Measurements from ENCODE around the gene PPCDC.
A peak's percentile ranks its signal among the peaks of the same experiment; 100 is the strongest.
"Not testable (repeated sequence)": the region's sequence is repeated elsewhere in the genome, so short reads cannot be mapped to it uniquely, and the experiment has no call there.

PPCDC gene

DNA sequence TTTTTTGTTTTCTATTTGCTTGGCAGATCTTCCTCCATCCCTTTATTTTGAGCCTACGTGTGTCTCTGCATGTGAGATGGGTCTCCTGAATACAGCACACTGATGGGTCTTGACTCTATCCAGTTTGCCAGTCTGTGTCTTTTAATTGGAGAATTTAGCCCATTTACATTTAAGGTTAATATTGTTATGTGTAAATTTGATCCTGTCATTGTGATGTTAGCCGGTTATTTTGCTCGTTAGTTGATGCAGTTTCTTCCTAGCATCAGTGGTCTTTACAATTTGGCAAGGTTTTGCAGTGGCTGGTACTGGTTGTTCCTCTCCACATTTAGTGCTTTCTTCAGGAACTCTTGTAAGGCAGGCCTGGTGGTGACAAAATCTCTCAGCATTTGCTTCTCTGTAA lies 62.3 kb downstream of the PPCDC start:
- H2BK15ac ChIP-seq (replicated peaks; ENCODE audit: low read depth); H2BK5ac ChIP-seq (ENCODE audit: low read length); H3K4ac ChIP-seq (ENCODE audit: low read depth, low read length); H3K4me1 ChIP-seq (ENCODE audit: control insufficient read depth, low read depth, low read length); H3K4me3 ChIP-seq (ENCODE audit: low read length); H3K56ac ChIP-seq (ENCODE audit: low read length); H3K23ac ChIP-seq (ENCODE audit: low read length); H2BK120ac ChIP-seq (ENCODE audit: low read depth, low read length); H3K79me2 ChIP-seq (ENCODE audit: control insufficient read depth, insufficient read depth, low read length); H2AK5ac ChIP-seq (ENCODE audit: low read length); DNase-seq; H3K27me3 ChIP-seq (ENCODE audit: insufficient read depth, low read length, poor library complexity); H3K36me3 ChIP-seq (ENCODE audit: control insufficient read depth, insufficient read depth, low read length); H3K9ac ChIP-seq (ENCODE audit: low read length); H3K4me2 ChIP-seq (ENCODE audit: low read length); H3K27ac ChIP-seq (ENCODE audit: low read depth, low read length); H4K5ac ChIP-seq (ENCODE audit: low read length); H3K18ac ChIP-seq (ENCODE audit: low read length); H3K79me1 ChIP-seq (ENCODE audit: low read length); H4K8ac ChIP-seq (ENCODE audit: low read depth, low read length): not testable (repeated sequence)
- WGBS (ENCODE audit: extremely low coverage, insufficient coverage, low lambda C conversion rate) = no CpG with 5 or more reads among the region's 3 CpGs

DNA sequence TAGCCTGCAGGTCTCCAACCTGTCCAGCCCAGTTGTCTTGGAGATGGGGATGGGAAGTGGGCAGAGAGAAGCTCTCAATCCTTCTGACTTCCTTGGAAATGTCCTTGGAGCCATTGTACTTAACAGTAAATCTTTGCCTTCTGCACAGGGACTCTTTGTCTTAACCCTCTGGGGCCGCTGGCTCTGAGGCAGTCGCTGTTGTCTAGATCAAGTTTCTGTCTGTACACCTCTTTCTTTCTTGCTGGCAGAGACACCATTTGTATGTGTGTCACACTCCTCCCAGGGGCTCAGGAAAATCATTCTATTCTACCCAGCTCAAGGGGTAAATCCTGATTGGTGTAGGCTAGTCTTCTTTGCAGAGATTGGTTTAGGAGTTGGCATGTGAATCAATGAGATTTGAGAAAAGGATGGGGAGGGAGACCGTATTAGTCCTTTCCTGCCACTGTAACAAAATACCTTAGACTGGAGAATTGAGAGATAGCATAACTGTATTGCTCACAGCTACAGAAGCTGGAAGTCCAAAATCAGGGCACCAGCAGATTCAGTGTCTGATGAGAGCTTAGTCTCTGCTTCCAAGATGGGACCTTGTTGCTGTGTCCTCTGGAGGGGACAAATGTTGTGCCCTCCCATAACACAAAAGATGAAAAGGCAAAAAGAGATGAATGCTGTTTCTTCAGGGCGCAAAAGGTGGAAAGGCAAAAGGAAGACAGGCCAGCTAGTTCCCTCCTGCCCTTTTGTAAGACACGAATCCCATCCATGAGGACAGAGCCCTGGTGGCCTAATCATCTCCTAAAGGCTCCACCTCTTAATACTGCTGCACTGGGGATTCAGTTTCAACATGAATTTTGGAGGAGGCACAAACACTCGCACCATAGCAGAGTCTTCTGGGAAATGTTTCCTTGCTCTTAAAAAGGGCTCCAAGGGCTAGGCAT lies 66.3 kb downstream of the PPCDC start:
- H3K79me1 ChIP-seq (ENCODE audit: low read length) = no peaks in the 10 kb centered on the region
- H3K27ac ChIP-seq (ENCODE audit: low read depth, low read length) = no peak overlapping the region
- no peak overlapping the region for H4K8ac ChIP-seq (ENCODE audit: low read depth, low read length)
- H2BK15ac ChIP-seq (replicated peaks; ENCODE audit: low read depth) = no peak overlapping the region
- H3K4ac ChIP-seq (ENCODE audit: low read depth, low read length) = no peak overlapping the region
- H3K9ac ChIP-seq (ENCODE audit: low read length) = no peak overlapping the region
- no peaks in the 10 kb centered on the region for H3K4me1 ChIP-seq (ENCODE audit: control insufficient read depth, low read depth, low read length)
- H2BK5ac ChIP-seq (ENCODE audit: low read length) = no peak overlapping the region
- no CpG with 5 or more reads among the region's 6 CpGs for WGBS (ENCODE audit: extremely low coverage, insufficient coverage, low lambda C conversion rate)
- no peak for DNase-seq
- no peak overlapping the region for H3K4me3 ChIP-seq (ENCODE audit: low read length)
- H3K56ac ChIP-seq (ENCODE audit: low read length) = peak overlapping the region; percentile 64
- no peak overlapping the region for H3K4me2 ChIP-seq (ENCODE audit: low read length)
- H2AK5ac ChIP-seq (ENCODE audit: low read length) = no peak overlapping the region
- H4K5ac ChIP-seq (ENCODE audit: low read length) = no peak overlapping the region
- no peaks in the 10 kb centered on the region for H3K27me3 ChIP-seq (ENCODE audit: insufficient read depth, low read length, poor library complexity)
- no peak overlapping the region for H3K23ac ChIP-seq (ENCODE audit: low read length)
- no peaks in the 10 kb centered on the region for H3K36me3 ChIP-seq (ENCODE audit: control insufficient read depth, insufficient read depth, low read length)
- no peaks in the 10 kb centered on the region for H3K79me2 ChIP-seq (ENCODE audit: control insufficient read depth, insufficient read depth, low read length)
- no peak overlapping the region for H2BK120ac ChIP-seq (ENCODE audit: low read depth, low read length)
- H3K18ac ChIP-seq (ENCODE audit: low read length) = no peak overlapping the region

DNA sequence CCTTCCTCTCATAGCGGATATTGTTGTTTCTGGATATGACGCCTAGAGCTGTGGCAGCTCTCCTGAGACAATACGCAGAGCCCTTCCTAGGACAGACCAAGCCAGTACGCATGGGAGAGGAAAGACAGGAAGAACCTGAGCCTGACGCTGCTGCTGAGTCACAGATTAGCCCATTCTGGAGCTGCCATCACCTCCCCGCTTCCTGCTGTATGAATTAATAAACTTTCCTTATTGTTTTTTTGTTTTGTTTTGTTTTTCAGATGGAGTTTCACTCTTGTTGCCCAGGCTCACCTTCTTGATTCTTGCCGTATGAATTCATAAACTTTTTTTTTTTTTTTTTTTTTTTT lies 67.0 kb downstream of the PPCDC start:
- H3K4me2 ChIP-seq (ENCODE audit: low read length) = no peak overlapping the region
- H3K36me3 ChIP-seq (ENCODE audit: control insufficient read depth, insufficient read depth, low read length) = no peaks in the 10 kb centered on the region
- H2BK120ac ChIP-seq (ENCODE audit: low read depth, low read length) = no peak overlapping the region
- H3K9ac ChIP-seq (ENCODE audit: low read length) = no peak overlapping the region
- no peak overlapping the region for H3K27ac ChIP-seq (ENCODE audit: low read depth, low read length)
- peak overlapping the region; percentile 64 for H3K56ac ChIP-seq (ENCODE audit: low read length)
- no peaks in the 10 kb centered on the region for H3K79me2 ChIP-seq (ENCODE audit: control insufficient read depth, insufficient read depth, low read length)
- WGBS (ENCODE audit: extremely low coverage, insufficient coverage, low lambda C conversion rate) = no CpG with 5 or more reads among the region's 7 CpGs
- H3K27me3 ChIP-seq (ENCODE audit: insufficient read depth, low read length, poor library complexity) = no peaks in the 10 kb centered on the region
- H2AK5ac ChIP-seq (ENCODE audit: low read length) = no peak overlapping the region
- H2BK15ac ChIP-seq (replicated peaks; ENCODE audit: low read depth) = no peak overlapping the region
- no peak overlapping the region for H3K23ac ChIP-seq (ENCODE audit: low read length)
- no peak overlapping the region for H4K5ac ChIP-seq (ENCODE audit: low read length)
- H2BK5ac ChIP-seq (ENCODE audit: low read length) = no peak overlapping the region
- no peak overlapping the region for H4K8ac ChIP-seq (ENCODE audit: low read depth, low read length)
- no peaks in the 10 kb centered on the region for H3K4me1 ChIP-seq (ENCODE audit: control insufficient read depth, low read depth, low read length)
- H3K4ac ChIP-seq (ENCODE audit: low read depth, low read length) = no peak overlapping the region
- H3K18ac ChIP-seq (ENCODE audit: low read length) = no peak overlapping the region
- H3K79me1 ChIP-seq (ENCODE audit: low read length) = no peaks in the 10 kb centered on the region
- H3K4me3 ChIP-seq (ENCODE audit: low read length) = no peak overlapping the region
- DNase-seq = peak; percentile 13

DNA sequence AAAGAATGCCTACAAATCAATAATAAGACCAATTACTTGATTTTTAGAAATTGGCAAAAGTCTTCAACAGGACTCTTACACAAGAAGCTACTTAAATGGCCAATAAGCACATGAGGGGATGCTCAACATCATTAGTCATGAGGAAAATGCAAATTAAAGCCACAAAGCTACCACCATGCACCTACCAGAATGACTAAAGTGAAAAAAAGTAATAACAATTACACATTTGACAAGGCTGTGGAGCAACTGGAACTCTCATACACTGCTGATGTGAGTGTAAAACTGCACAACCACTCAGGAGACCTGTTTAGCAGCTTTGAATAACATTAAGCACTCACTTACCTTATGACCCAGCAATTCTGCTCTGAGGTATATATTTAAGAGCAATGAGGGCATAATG lies 68.4 kb downstream of the PPCDC start:
- H4K5ac ChIP-seq (ENCODE audit: low read length) = no peak overlapping the region
- DNase-seq = no peak
- no peak overlapping the region for H3K9ac ChIP-seq (ENCODE audit: low read length)
- no peak overlapping the region for H3K18ac ChIP-seq (ENCODE audit: low read length)
- no peak overlapping the region for H4K8ac ChIP-seq (ENCODE audit: low read depth, low read length)
- H3K36me3 ChIP-seq (ENCODE audit: control insufficient read depth, insufficient read depth, low read length) = no peaks in the 10 kb centered on the region
- no peak overlapping the region for H3K56ac ChIP-seq (ENCODE audit: low read length)
- H3K4ac ChIP-seq (ENCODE audit: low read depth, low read length) = no peak overlapping the region
- H3K4me3 ChIP-seq (ENCODE audit: low read length) = no peak overlapping the region
- H3K27ac ChIP-seq (ENCODE audit: low read depth, low read length) = no peak overlapping the region
- no peaks in the 10 kb centered on the region for H3K79me1 ChIP-seq (ENCODE audit: low read length)
- no peak overlapping the region for H2BK120ac ChIP-seq (ENCODE audit: low read depth, low read length)
- H3K4me1 ChIP-seq (ENCODE audit: control insufficient read depth, low read depth, low read length) = no peaks in the 10 kb centered on the region
- no peak overlapping the region for H2BK15ac ChIP-seq (replicated peaks; ENCODE audit: low read depth)
- H2AK5ac ChIP-seq (ENCODE audit: low read length) = no peak overlapping the region
- H3K27me3 ChIP-seq (ENCODE audit: insufficient read depth, low read length, poor library complexity) = no peaks in the 10 kb centered on the region
- H3K79me2 ChIP-seq (ENCODE audit: control insufficient read depth, insufficient read depth, low read length) = no peaks in the 10 kb centered on the region
- no peak overlapping the region for H3K23ac ChIP-seq (ENCODE audit: low read length)
- no peak overlapping the region for H2BK5ac ChIP-seq (ENCODE audit: low read length)
- no peak overlapping the region for H3K4me2 ChIP-seq (ENCODE audit: low read length)

GRCh38 chr15:75094961-75095478 lies 71.6 kb downstream of the PPCDC start:
- H3K56ac ChIP-seq (ENCODE audit: low read length); H3K23ac ChIP-seq (ENCODE audit: low read length); H3K36me3 ChIP-seq (ENCODE audit: control insufficient read depth, insufficient read depth, low read length); DNase-seq; H2BK15ac ChIP-seq (replicated peaks; ENCODE audit: low read depth); H3K18ac ChIP-seq (ENCODE audit: low read length); H3K4me1 ChIP-seq (ENCODE audit: control insufficient read depth, low read depth, low read length); H3K27ac ChIP-seq (ENCODE audit: low read depth, low read length); H2BK5ac ChIP-seq (ENCODE audit: low read length); H3K4me2 ChIP-seq (ENCODE audit: low read length); H3K79me2 ChIP-seq (ENCODE audit: control insufficient read depth, insufficient read depth, low read length); H3K4me3 ChIP-seq (ENCODE audit: low read length); H2BK120ac ChIP-seq (ENCODE audit: low read depth, low read length); H2AK5ac ChIP-seq (ENCODE audit: low read length); H3K79me1 ChIP-seq (ENCODE audit: low read length); H3K4ac ChIP-seq (ENCODE audit: low read depth, low read length); H3K27me3 ChIP-seq (ENCODE audit: insufficient read depth, low read length, poor library complexity); H4K5ac ChIP-seq (ENCODE audit: low read length); H4K8ac ChIP-seq (ENCODE audit: low read depth, low read length); H3K9ac ChIP-seq (ENCODE audit: low read length): not testable (repeated sequence)
- WGBS (ENCODE audit: extremely low coverage, insufficient coverage, low lambda C conversion rate) = no CpG with 5 or more reads among the region's 4 CpGs

DNA sequence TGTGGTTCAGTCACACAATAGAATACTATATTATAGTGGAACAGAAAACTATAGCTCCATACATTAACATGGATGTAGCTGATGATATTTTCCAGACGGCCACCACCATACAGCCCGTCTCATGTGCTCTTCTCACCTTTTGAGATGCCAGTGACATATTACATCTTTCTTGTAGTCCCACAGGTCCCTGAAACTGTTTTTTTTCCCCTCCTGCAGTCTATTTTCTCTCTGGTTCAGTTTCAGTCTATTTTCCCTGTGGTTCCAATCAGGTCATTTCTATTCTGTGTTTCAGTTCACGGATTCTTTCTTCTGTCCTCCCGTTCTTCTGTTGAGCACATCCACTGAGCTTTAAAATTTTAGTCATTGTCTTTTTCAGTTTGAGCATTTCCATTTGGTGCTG lies 72.2 kb downstream of the PPCDC start:
- H4K8ac ChIP-seq (ENCODE audit: low read depth, low read length) = no peak overlapping the region
- H2AK5ac ChIP-seq (ENCODE audit: low read length) = no peak overlapping the region
- no peak overlapping the region for H3K18ac ChIP-seq (ENCODE audit: low read length)
- H3K4me2 ChIP-seq (ENCODE audit: low read length) = no peak overlapping the region
- no peaks in the 10 kb centered on the region for H3K36me3 ChIP-seq (ENCODE audit: control insufficient read depth, insufficient read depth, low read length)
- H3K79me1 ChIP-seq (ENCODE audit: low read length) = no peaks in the 10 kb centered on the region
- no peak overlapping the region for H2BK15ac ChIP-seq (replicated peaks; ENCODE audit: low read depth)
- WGBS (ENCODE audit: extremely low coverage, insufficient coverage, low lambda C conversion rate) = no CpG with 5 or more reads among the region's 4 CpGs
- no peak for DNase-seq
- H3K79me2 ChIP-seq (ENCODE audit: control insufficient read depth, insufficient read depth, low read length) = no peaks in the 10 kb centered on the region
- no peak overlapping the region for H2BK5ac ChIP-seq (ENCODE audit: low read length)
- no peak overlapping the region for H3K4me3 ChIP-seq (ENCODE audit: low read length)
- H3K4ac ChIP-seq (ENCODE audit: low read depth, low read length) = no peak overlapping the region
- no peak overlapping the region for H3K23ac ChIP-seq (ENCODE audit: low read length)
- H3K4me1 ChIP-seq (ENCODE audit: control insufficient read depth, low read depth, low read length) = no peaks in the 10 kb centered on the region
- H2BK120ac ChIP-seq (ENCODE audit: low read depth, low read length) = no peak overlapping the region
- no peak overlapping the region for H3K27ac ChIP-seq (ENCODE audit: low read depth, low read length)
- H3K9ac ChIP-seq (ENCODE audit: low read length) = no peak overlapping the region
- H3K56ac ChIP-seq (ENCODE audit: low read length) = no peak overlapping the region
- H3K27me3 ChIP-seq (ENCODE audit: insufficient read depth, low read length, poor library complexity) = no peaks in the 10 kb centered on the region
- no peak overlapping the region for H4K5ac ChIP-seq (ENCODE audit: low read length)

All from mesendoderm (in vitro differentiated cells).